ENCODE results near the gene FBXL16. TPM values are rescaled to one million over a fixed set of nuclear protein-coding genes. Genes with fewer than 3 reads are reported as not detected.

The FBXL16 gene
- total and polyA plus RNA-seq, 9 of the 15 experiments (the other 6 are each of a cell fraction or from before 2014, with no cell fraction given), result 0.21 to 8.2 (median 1.7) TPM

DNA sequence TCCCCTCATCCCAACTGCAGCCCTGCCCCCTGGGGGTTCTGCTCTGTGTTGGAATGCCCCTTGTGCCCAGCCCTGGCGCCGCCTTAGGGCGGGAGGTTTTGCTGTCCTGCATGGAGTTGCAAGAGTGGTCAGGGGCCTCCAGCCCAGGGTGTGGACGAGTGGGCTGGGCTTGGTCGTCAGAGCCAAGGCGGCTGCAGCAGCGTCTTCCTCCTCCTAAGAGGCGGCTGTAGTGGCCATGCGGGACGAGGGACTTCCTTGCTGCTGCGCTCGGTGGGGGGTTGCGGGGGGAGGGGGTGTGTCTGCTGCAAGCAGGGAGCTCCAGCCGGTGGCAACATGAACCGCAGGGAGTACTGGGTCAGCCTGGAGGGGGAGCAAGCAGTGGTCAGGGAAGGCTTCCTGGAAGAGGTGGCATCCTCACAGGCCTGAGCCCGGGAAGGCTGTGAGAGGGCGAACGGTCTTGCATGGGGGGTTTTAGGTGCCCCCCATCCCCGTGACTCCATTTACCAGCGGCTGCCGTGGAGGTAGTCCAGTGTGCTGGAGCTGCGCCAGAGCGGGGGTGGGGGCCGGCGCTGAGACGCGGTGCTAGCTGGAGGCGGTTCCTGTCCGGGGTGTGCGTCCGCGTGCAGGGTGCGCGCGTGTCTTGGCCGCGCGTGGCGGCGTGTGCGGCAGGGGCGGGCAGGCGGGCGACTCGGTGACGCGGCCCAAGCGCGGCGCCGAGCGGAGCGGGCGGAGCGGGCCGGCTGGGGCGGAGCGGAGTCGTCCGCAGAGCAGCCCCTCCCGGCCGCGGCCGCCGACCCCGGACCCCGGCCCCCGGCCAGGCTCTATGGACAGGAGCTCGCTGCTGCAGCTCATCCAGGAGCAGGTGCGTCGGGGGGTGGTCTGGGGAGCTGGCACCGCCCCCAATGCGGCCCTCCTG is 30.4 kb downstream of the FBXL16 start, which contains the start of gene RHBDL1 (continued):
- TF ChIP-seq RCOR1 (IDR thresholded peaks at IDR 0.05; ENCODE audit: borderline replicate concordance in 1 of 2, low read depth in 2 of 2, low read length in 2 of 2) (peak; percentile 42 to 82), OTX1 (CRISPR knock-in tag; IDR thresholded peaks at IDR 0.05) (peak; percentile 73; the same call in 1 of the 2 replicates), TCF3 (CRISPR knock-in tag; IDR thresholded peaks at IDR 0.05) (no peak), ZNF184 (CRISPR knock-in tag; IDR thresholded peaks at IDR 0.05) (no peak), MTA2 (IDR thresholded peaks at IDR 0.05; ENCODE audit: low read depth) (no peak), MAZ (CRISPR knock-in tag; conservative IDR thresholded peaks at IDR 0.05 in 1 of 2, IDR thresholded peaks at IDR 0.05 in 1 of 2) (peak; percentile 76 to 87), MECOM (CRISPR knock-in tag; IDR thresholded peaks at IDR 0.05) (no peak), LCOR (CRISPR knock-in tag; IDR thresholded peaks at IDR 0.05) (no peak), NR3C1 (CRISPR knock-in tag; IDR thresholded peaks at IDR 0.05) (no peak), RNF2 (IDR thresholded peaks at IDR 0.05) (no peak; the same call in 1 of the 2 replicates), KLF10 (CRISPR knock-in tag; IDR thresholded peaks at IDR 0.05) (no peak), ZNF444 (CRISPR knock-in tag; IDR thresholded peaks at IDR 0.05) (no peak), GATA2 (CRISPR knock-in tag; IDR thresholded peaks at IDR 0.05) (no peak), CXXC5 (CRISPR knock-in tag; IDR thresholded peaks at IDR 0.05) (peak; percentile 71; the same call in 1 of the 2 replicates), DNMT1 (IDR thresholded peaks at IDR 0.05) (no peak), HIVEP1 (CRISPR knock-in tag; IDR thresholded peaks at IDR 0.05) (no peak), ZNF12 (CRISPR knock-in tag; IDR thresholded peaks at IDR 0.05) (no peak), CHD4 (IDR thresholded peaks at IDR 0.05; ENCODE audit: insufficient read depth, insufficient replicate concordance, low read depth, low read length, poor library complexity, severe bottlenecking) (peak; percentile 40)
- TF ChIP-seq, protein P1, sequence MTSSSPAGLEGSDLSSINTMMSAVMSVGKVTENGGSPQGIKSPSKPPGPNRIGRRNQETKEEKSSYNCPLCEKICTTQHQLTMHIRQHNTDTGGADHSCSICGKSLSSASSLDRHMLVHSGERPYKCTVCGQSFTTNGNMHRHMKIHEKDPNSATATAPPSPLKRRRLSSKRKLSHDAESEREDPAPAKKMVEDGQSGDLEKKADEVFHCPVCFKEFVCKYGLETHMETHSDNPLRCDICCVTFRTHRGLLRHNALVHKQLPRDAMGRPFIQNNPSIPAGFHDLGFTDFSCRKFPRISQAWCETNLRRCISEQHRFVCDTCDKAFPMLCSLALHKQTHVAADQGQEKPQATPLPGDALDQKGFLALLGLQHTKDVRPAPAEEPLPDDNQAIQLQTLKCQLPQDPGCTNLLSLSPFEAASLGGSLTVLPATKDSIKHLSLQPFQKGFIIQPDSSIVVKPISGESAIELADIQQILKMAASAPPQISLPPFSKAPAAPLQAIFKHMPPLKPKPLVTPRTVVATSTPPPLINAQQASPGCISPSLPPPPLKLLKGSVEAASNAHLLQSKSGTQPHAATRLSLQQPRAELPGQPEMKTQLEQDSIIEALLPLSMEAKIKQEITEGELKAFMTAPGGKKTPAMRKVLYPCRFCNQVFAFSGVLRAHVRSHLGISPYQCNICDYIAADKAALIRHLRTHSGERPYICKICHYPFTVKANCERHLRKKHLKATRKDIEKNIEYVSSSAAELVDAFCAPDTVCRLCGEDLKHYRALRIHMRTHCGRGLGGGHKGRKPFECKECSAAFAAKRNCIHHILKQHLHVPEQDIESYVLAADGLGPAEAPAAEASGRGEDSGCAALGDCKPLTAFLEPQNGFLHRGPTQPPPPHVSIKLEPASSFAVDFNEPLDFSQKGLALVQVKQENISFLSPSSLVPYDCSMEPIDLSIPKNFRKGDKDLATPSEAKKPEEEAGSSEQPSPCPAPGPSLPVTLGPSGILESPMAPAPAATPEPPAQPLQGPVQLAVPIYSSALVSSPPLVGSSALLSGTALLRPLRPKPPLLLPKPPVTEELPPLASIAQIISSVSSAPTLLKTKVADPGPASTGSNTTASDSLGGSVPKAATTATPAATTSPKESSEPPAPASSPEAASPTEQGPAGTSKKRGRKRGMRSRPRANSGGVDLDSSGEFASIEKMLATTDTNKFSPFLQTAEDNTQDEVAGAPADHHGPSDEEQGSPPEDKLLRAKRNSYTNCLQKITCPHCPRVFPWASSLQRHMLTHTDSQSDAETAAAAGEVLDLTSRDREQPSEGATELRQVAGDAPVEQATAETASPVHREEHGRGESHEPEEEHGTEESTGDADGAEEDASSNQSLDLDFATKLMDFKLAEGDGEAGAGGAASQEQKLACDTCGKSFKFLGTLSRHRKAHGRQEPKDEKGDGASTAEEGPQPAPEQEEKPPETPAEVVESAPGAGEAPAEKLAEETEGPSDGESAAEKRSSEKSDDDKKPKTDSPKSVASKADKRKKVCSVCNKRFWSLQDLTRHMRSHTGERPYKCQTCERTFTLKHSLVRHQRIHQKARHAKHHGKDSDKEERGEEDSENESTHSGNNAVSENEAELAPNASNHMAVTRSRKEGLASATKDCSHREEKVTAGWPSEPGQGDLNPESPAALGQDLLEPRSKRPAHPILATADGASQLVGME (CRISPR knock-in tag; IDR thresholded peaks at IDR 0.05), result no peak
- TF ChIP-seq, protein P2, sequence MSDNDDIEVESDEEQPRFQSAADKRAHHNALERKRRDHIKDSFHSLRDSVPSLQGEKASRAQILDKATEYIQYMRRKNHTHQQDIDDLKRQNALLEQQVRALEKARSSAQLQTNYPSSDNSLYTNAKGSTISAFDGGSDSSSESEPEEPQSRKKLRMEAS (CRISPR knock-in tag; IDR thresholded peaks at IDR 0.05), result peak; percentile 70

Measured in K562 (cell line).